MM.1S (cell line): ENCODE results near the gene AP1B1.

Source experiments
- CTCF ChIP-seq: fragments of 300-600 bp; sonication (generic); IDR thresholded peaks from 2 replicates; pipeline ENCODE4 v1.5.1; 2016; ENCODE audit warnings: antibody characterized with exemption, low read length, mixed read lengths
- EZH2 ChIP-seq: fragments of 300-600 bp; sonication (generic); optimal IDR thresholded peaks from 2 replicates; pipeline ENCODE3; 2017; ENCODE audit warnings: low read depth, mild to moderate bottlenecking, antibody characterized with exemption, low read length, mixed read lengths
- EZH2phosphoT487 ChIP-seq: fragments of 300-600 bp; sonication (generic); IDR thresholded peaks from 2 replicates; pipeline ENCODE4 v1.6.1; 2018; ENCODE audit warnings: antibody characterized with exemption, low read length

GRCh38 chr22:29391546-29391945 is 3.2 kb upstream of the AP1B1 start:
- TF ChIP-seq CTCF (no peak), EZH2phosphoT487 (no peak), EZH2 (no peak)
